ACC112 (cell line): ENCODE measurements around the gene FAM184A.

ENCODE experiments used
- H2AFZ ChIP-seq: fragments of 200-600 bp; sonication (generic); one replicate; pipeline ENCODE4 v1.6.0; 2017; ENCODE audit warnings: antibody characterized with exemption, low read length; ENCODE audit not compliant: unreplicated experiment
- H3K27ac ChIP-seq: fragments of 200-600 bp; sonication (generic); 2 replicates; pipeline ENCODE4 v1.5.1; 2014; ENCODE audit warnings: low read depth, mild to moderate bottlenecking, antibody characterized with exemption, low read length, moderate library complexity
- H3K27me3 ChIP-seq: fragments of 200-600 bp; sonication (generic); 2 replicates; pipeline ENCODE4 v1.6.1; 2014; ENCODE audit warnings: mild to moderate bottlenecking, antibody characterized with exemption, low read length, moderate library complexity, mixed read lengths; ENCODE audit not compliant: insufficient read depth
- H3K36me3 ChIP-seq: fragments of 200-600 bp; sonication (generic); 2 replicates; pipeline ENCODE4 v1.6.1; 2016; ENCODE audit warnings: mild to moderate bottlenecking, antibody characterized with exemption, low read length, moderate library complexity, mixed read lengths; ENCODE audit not compliant: insufficient read depth
- H3K4me1 ChIP-seq: fragments of 200-600 bp; sonication (generic); one replicate; pipeline ENCODE4 v1.6.1; 2016; ENCODE audit warnings: low read length, mixed read lengths; ENCODE audit not compliant: insufficient read depth, unreplicated experiment, control insufficient read depth
- H3K4me3 ChIP-seq: fragments of 200-600 bp; sonication (generic); 2 replicates; pipeline ENCODE4 v1.5.1; 2014; ENCODE audit warnings: mild to moderate bottlenecking, low read depth, low read length
- H3K79me2 ChIP-seq: fragments of 200-600 bp; sonication (generic); one replicate; pipeline ENCODE4 v1.6.0; 2016; ENCODE audit warnings: low read length; ENCODE audit not compliant: control insufficient read depth, unreplicated experiment, insufficient read depth

FAM184A gene

DNA sequence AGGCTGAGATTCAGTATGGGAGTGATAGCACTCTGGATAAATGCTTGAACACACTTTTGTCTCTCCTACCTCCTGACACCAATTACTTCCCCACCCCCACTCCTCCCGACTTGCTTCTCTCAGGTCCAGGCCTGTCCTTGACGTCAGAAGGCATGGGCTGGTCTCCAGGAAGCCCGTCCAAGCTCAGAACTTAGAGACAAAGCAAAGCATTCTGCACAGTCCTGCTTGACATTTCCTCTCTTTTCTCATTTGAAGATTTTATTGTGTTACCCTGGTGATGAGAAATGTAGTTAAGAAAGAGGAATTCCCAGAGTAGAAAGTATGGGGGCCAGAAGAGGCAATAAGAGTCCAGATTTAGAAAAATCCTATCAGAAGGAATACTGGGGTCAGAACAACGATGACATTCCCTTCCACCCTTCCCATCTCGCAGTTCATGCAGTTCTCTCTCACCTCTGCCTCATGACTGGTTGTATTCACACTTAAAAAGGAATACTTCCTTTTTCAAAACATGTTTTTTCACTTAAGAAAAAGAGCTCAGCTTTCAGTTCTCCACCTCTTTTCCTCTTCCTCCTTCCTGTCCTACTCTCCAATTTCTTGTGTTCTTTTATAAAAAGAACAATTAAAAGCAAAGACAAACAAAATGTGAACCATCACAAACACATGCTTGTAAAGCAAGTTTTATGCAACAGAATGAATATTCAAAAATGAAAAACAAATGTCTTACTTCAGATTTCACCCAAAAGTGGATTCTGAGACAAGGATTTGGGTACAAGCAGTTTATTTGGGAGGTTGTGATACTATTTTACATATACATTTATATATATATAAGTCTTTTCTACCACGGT is 18.5 kb upstream of the FAM184A start:
- Histone ChIP-seq H3K36me3 (no peaks in the 10 kb centered on the region), H3K27ac (no peak overlapping the region), H2AFZ (no peak overlapping the region)

GRCh38 chr6:119090256-119090655 is 11.8 kb upstream of the FAM184A start:
- H3K4me1 ChIP-seq = no peaks in the 10 kb centered on the region
- no peaks in the 10 kb centered on the region for H3K36me3 ChIP-seq
- H3K27me3 ChIP-seq = peaks cover 43% of the 10 kb centered on the region
- no peak overlapping the region for H2AFZ ChIP-seq
- H3K79me2 ChIP-seq = no peaks in the 10 kb centered on the region
- H3K27ac ChIP-seq = no peak overlapping the region
- no peak overlapping the region for H3K4me3 ChIP-seq

More for the DNA sequence above, 18.5 kb upstream of the FAM184A start:
- peaks cover 12% of the 10 kb centered on the region; the same call in 1 of the 2 replicates for H3K27me3 ChIP-seq
- no peaks in the 10 kb centered on the region for H3K4me1 ChIP-seq
- no peaks in the 10 kb centered on the region for H3K79me2 ChIP-seq
- H3K4me3 ChIP-seq = no peak overlapping the region

DNA sequence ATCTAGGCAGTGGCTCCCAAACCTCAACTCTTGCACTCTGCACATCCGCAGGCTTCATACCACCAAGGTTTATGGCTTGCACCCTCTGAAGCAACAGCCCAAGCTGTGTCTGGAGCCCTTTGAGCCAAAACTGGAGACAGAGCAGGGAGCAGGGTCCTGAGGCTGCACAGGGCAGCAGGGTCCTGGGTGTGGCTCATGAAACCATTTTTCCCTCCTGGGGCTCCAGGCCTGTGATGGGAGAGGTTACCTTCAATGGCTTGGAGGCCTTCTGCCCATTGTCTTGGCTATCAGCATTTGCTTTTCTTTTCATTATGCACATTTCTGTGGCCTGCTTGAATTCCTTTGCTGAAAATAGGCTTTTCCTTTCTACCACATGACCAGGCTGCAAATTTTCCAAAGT is 6.3 kb upstream of the FAM184A start:
- Histone ChIP-seq H3K4me3 (no peak overlapping the region), H3K79me2 (no peaks in the 10 kb centered on the region), H3K27ac (no peak overlapping the region), H3K4me1 (peaks cover 2% of the 10 kb centered on the region), H3K36me3 (no peaks in the 10 kb centered on the region), H2AFZ (no peak overlapping the region), H3K27me3 (peaks cover 56% of the 10 kb centered on the region)

- Histone ChIP-seq H3K27me3 (peaks cover 57% of the 10 kb centered on the region), H3K4me3 (no peak overlapping the region), H3K27ac (no peak overlapping the region), H3K36me3 (no peaks in the 10 kb centered on the region), H2AFZ (no peak overlapping the region), H3K4me1 (peaks cover 6% of the 10 kb centered on the region), H3K79me2 (no peaks in the 10 kb centered on the region)
Measured at GRCh38 chr6:119083007-119083406, 4.5 kb upstream of the FAM184A start.

DNA sequence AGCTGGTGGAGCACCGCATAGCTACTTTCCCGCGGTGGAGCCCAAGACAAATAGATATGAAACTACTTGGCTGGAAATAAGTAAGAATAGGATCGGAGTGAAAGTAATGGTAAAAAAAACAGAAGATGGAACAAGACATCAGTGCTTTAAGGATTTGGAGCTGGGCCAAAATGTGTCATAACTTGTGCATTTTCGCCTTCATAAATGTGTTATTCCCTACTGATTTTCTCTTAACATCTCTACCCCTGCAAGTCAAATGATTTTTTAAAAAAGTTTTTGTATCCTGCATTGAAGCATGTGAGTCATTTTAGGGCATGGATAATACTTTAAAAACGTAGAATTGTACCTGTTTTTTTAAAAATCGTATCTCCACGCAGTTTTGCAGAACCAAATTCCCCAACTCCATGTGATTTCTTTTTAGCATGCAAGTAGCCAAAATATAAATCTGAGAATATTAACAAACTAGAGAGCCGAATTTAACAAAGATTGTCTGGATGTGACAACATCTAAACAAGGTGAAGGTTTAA is 882 bp upstream of the FAM184A start:
- no peak overlapping the region for H3K27ac ChIP-seq
- H3K36me3 ChIP-seq = no peaks in the 10 kb centered on the region
- peak overlapping the region; percentile 84 for H3K4me3 ChIP-seq
- H3K27me3 ChIP-seq = peaks cover 40% of the 10 kb centered on the region
- peak overlapping the region; percentile 94 for H2AFZ ChIP-seq
- no peaks in the 10 kb centered on the region for H3K79me2 ChIP-seq
- H3K4me1 ChIP-seq = peaks cover 6% of the 10 kb centered on the region

DNA sequence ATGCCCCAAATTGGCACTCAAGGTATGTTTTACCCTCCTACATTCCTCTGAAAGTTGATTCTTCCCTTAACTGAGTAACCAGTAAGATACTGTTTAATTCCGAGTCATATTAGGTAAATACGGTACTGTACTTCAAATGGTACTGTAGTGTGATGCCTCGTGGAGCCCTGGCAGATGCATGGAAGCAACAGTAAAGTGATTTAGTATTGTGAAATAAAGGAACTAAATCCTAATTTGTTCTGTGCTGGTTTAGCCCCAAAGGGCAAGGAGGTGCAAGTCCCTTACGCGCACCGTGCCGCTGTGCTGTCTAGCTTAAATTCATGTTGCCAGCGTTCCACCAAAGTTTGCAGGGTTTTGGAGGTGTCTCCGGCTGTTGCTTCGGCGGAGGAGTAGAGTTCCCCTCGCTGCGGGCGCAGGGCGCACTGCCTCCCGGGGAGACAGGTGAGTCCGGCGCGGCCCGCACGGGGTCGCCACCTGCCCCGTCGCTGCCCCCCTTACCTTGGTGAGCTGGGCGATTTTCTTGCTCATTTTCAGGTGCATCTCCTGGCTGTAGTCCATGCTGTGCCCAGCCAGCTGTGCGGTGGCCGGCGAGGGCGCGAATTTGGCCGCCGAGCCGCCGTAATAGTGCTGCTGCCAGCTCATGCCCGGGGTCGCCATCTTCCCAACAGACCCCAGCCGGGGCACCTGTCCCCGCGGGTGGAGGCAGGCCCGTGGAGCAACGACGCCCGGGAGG is 655 bp downstream of the FAM184A start:
- H3K27me3 ChIP-seq = peaks cover 39% of the 10 kb centered on the region
- H3K79me2 ChIP-seq = no peaks in the 10 kb centered on the region
- H3K27ac ChIP-seq = no peak overlapping the region
- peaks cover 6% of the 10 kb centered on the region for H3K4me1 ChIP-seq
- H3K4me3 ChIP-seq = peak overlapping the region; percentile 84
- H3K36me3 ChIP-seq = no peaks in the 10 kb centered on the region
- peak overlapping the region; percentile 64 for H2AFZ ChIP-seq

GRCh38 chr6:119077391-119077642 is 1.1 kb downstream of the FAM184A start:
- Histone ChIP-seq H2AFZ (peak overlapping the region; percentile 64), H3K4me3 (peak overlapping the region; percentile 84)

DNA sequence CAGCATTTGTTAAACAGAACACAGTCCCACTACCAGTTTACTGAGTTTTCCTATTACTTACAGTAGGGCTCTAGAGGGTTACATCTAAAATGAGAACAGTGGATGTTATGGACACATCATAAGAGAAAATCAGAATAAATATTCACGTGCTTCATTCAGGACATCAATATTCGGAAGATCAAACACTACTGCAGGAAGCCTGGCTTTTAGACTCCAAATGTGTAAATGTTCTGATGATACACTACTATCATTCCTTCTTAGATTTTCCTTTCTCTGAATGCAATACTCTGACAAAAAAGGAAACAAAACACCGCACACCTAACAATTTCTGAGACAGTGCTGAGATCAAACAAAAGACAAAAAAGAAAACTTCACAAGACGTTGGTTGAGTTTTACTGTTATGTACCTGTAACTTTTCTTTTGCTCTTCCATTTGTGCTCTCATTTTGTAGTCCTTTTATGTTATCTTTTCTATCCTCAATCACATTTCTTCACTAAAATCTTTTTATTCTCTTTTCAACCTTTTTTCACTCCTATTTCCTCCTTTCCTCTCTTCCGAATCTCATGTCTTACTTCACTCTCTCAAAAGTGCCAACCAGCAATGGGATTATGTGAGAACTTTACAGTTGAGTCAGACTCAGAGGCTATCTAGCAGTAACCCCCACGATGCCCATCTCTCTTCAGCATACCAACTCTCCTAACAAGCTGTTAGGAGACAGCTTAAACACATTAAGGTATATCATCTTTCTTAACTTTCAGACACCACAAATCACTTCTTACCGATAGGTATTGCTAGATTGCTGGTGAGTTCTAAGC is 1.7 kb downstream of the FAM184A start:
- H3K79me2 ChIP-seq = no peaks in the 10 kb centered on the region
- no peaks in the 10 kb centered on the region for H3K36me3 ChIP-seq
- H3K27me3 ChIP-seq = peaks cover 37% of the 10 kb centered on the region
- H3K4me3 ChIP-seq = no peak overlapping the region
- no peak overlapping the region for H2AFZ ChIP-seq
- H3K27ac ChIP-seq = no peak overlapping the region
- H3K4me1 ChIP-seq = peaks cover 6% of the 10 kb centered on the region

More at GRCh38 chr6:119077391-119077642, 1.1 kb downstream of the FAM184A start:
- Histone ChIP-seq H3K27ac (no peak overlapping the region), H3K27me3 (peaks cover 39% of the 10 kb centered on the region), H3K4me1 (peaks cover 6% of the 10 kb centered on the region), H3K36me3 (no peaks in the 10 kb centered on the region), H3K79me2 (no peaks in the 10 kb centered on the region)

DNA sequence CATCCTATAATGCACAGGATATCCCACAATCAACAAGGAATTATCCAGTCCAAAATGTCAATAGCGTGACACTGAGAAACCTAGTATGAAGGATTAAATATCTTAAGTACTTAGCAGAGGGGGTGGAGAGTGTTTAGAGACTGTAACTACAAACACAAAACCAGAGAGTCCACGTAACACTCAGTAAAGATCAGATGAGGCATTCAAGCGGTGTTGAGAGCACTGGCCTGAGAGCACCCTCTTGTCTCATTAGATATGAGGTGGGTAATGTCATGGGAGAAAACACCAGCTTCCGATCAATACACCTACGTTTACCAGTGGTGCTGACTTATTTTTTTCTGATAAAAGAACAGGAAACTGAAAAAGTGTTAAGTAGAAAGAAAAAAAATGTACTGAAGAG is 2.3 kb downstream of the FAM184A start:
- H3K4me1 ChIP-seq = peaks cover 6% of the 10 kb centered on the region
- H2AFZ ChIP-seq = no peak overlapping the region
- no peak overlapping the region for H3K27ac ChIP-seq
- no peak overlapping the region for H3K4me3 ChIP-seq
- H3K36me3 ChIP-seq = no peaks in the 10 kb centered on the region
- H3K79me2 ChIP-seq = no peaks in the 10 kb centered on the region
- peaks cover 35% of the 10 kb centered on the region for H3K27me3 ChIP-seq

- Histone ChIP-seq H3K36me3 (no peaks in the 10 kb centered on the region), H3K79me2 (no peaks in the 10 kb centered on the region), H3K27me3 (peaks cover 27% of the 10 kb centered on the region), H3K4me3 (no peak overlapping the region), H3K4me1 (peaks cover 6% of the 10 kb centered on the region), H2AFZ (no peak overlapping the region), H3K27ac (no peak overlapping the region)
Measured at GRCh38 chr6:119075200-119075981, 3.1 kb downstream of the FAM184A start.
